Suprapubic skin (tissue), 3 donors: Measurements from ENCODE around the gene ARAP2.

Experiments
- POLR2A ChIP-seq, 2 donors: fragments of 450-650 bp; IDR thresholded peaks; one replicate each; pipeline ENCODE4 v1.6.1; 2017; ENCODE audit warnings: antibody characterized with exemption in 2 of 2, mild to moderate bottlenecking in 2 of 2, moderate library complexity in 2 of 2
- TF ChIP-seq, protein P1 (sequence below), 2 donors: fragments of 200-600 bp in 1 of 2; fragments of 450-650 bp in 1 of 2; sonication (generic) in 1 of 2; IDR thresholded peaks; one replicate each; pipeline ENCODE4 v1.5.1; 2016 to 2019; ENCODE audit warnings: antibody characterized with exemption in 2 of 2, mild to moderate bottlenecking in 1 of 2, moderate library complexity in 1 of 2

DNA sequence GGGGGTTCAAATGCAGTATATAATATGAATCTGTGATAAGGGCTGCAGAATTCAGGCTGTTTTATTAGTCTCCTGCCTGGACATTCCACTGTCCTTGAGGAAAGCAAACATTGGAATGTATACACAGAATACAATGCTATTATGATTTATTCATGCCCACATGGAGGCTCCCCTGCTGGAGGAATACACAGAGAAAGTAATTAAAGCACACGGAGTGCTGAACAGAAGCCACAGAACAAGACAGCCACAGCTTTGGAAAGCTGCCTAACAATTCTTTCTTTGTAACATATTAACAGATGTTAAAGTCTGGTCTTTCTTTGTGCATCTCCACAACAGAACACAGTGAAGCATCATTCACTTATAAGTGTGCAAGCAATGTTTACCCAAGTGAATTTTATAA, 155.8 kb downstream of the ARAP2 start:
- no peak for TF ChIP-seq POLR2A (IDR thresholded peaks at IDR 0.05)
- TF ChIP-seq, protein P1, sequence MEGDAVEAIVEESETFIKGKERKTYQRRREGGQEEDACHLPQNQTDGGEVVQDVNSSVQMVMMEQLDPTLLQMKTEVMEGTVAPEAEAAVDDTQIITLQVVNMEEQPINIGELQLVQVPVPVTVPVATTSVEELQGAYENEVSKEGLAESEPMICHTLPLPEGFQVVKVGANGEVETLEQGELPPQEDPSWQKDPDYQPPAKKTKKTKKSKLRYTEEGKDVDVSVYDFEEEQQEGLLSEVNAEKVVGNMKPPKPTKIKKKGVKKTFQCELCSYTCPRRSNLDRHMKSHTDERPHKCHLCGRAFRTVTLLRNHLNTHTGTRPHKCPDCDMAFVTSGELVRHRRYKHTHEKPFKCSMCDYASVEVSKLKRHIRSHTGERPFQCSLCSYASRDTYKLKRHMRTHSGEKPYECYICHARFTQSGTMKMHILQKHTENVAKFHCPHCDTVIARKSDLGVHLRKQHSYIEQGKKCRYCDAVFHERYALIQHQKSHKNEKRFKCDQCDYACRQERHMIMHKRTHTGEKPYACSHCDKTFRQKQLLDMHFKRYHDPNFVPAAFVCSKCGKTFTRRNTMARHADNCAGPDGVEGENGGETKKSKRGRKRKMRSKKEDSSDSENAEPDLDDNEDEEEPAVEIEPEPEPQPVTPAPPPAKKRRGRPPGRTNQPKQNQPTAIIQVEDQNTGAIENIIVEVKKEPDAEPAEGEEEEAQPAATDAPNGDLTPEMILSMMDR (IDR thresholded peaks at IDR 0.05): no peak
